Mucosa of stomach (tissue), 1 donor: ENCODE results near the gene FAM89A.
"Not testable (repeated sequence)": the region's sequence is repeated elsewhere in the genome, so short reads cannot be mapped to it uniquely, and the experiment has no call there.

Source experiments
- H3K27me3 ChIP-seq: one replicate; pipeline ENCODE4 v1.7.0; 2013; ENCODE audit warnings: mild to moderate bottlenecking, low read length; ENCODE audit not compliant: control insufficient read depth, insufficient read depth
- H3K36me3 ChIP-seq: one replicate; pipeline ENCODE4 v1.7.0; 2013; ENCODE audit warnings: low read length; ENCODE audit not compliant: control insufficient read depth, insufficient read depth
- H3K4me1 ChIP-seq: one replicate; pipeline ENCODE4 v1.7.0; 2013; ENCODE audit warnings: mild to moderate bottlenecking, low read length; ENCODE audit not compliant: control insufficient read depth, insufficient read depth
- H3K4me3 ChIP-seq: one replicate; pipeline ENCODE4 v1.7.0; 2013; ENCODE audit warnings: low read length
- H3K9ac ChIP-seq: one replicate; pipeline ENCODE4 v1.7.0; 2013; ENCODE audit warnings: mild to moderate bottlenecking, low read length, moderate library complexity
- H3K9me3 ChIP-seq: one replicate; pipeline ENCODE4 v1.7.0; 2013; ENCODE audit warnings: mild to moderate bottlenecking, low read length, moderate library complexity; ENCODE audit not compliant: control insufficient read depth
- donor health status: Pancreatic carcinoma.

Gene FAM89A

GRCh38 chr1:231052777-231053176 is 12.7 kb upstream of the FAM89A start:
- Histone ChIP-seq H3K27me3 (no peaks in the 10 kb centered on the region), H3K9ac (no peak overlapping the region), H3K4me1 (peaks cover 14% of the 10 kb centered on the region), H3K4me3 (no peak overlapping the region), H3K9me3 (no peaks in the 10 kb centered on the region), H3K36me3 (no peaks in the 10 kb centered on the region)

GRCh38 chr1:231050932-231051331 is 10.9 kb upstream of the FAM89A start:
- not testable (repeated sequence) for H3K27me3 ChIP-seq, H3K9me3 ChIP-seq, H3K9ac ChIP-seq, H3K36me3 ChIP-seq, H3K4me3 ChIP-seq
- H3K4me1 ChIP-seq = peaks cover 14% of the 10 kb centered on the region

DNA sequence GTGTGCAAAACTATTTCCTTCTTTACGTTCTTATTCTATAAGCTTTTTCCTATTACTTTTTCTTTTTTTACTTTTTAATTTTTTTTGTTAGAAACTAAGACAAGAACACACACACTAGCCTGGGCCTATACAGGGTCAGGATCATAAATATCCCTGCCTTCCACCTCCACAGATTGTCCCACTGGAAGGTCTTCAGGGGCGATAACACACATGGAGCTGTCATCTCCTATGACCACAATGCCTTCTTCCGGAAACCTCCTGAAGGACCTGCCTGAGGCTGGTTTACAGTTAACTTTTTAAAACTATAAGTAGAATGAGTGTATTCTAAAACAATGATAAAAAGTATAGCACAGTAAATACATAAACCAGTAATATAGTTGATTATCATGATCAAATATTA is 10.3 kb upstream of the FAM89A start:
- no peaks in the 10 kb centered on the region for H3K9me3 ChIP-seq
- H3K4me3 ChIP-seq = no peak overlapping the region
- no peaks in the 10 kb centered on the region for H3K36me3 ChIP-seq
- H3K4me1 ChIP-seq = peaks cover 14% of the 10 kb centered on the region
- H3K27me3 ChIP-seq = peaks cover 13% of the 10 kb centered on the region
- H3K9ac ChIP-seq = no peak overlapping the region

- peaks cover 14% of the 10 kb centered on the region for H3K27me3 ChIP-seq
- peaks cover 14% of the 10 kb centered on the region for H3K4me1 ChIP-seq
- H3K9me3 ChIP-seq = no peaks in the 10 kb centered on the region
- no peak overlapping the region for H3K4me3 ChIP-seq
- H3K9ac ChIP-seq = no peak overlapping the region
- H3K36me3 ChIP-seq = no peaks in the 10 kb centered on the region
These were observed 9.3 kb upstream of the FAM89A start for GRCh38 chr1:231049121-231049979.

- H3K4me1 ChIP-seq = peaks cover 14% of the 10 kb centered on the region
- H3K9ac ChIP-seq, H3K4me3 ChIP-seq, H3K36me3 ChIP-seq, H3K9me3 ChIP-seq: not testable (repeated sequence)
- H3K27me3 ChIP-seq = peaks cover 14% of the 10 kb centered on the region
These were observed 8.4 kb upstream of the FAM89A start for GRCh38 chr1:231048419-231048818.

DNA sequence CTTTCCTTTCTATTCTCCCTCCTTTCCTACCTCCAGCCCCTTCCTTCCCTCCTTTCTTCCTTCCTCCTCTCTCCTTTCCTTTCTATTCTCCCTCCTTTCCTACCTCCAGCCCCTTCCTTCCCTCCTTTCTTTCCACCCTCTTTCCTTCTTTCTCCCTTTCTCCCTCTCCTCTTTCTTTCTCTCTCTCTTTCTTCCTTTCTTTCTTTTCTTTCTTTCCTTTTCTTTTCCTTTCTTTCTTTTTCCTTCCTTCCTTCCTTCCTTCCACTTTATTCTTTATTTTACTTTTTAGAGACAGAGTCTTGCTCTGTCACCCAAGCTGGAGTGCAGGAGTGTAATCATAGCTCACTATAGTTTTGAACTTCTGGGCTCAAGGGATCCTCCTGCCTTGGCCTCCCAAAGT is 7.5 kb upstream of the FAM89A start:
- peaks cover 14% of the 10 kb centered on the region for H3K27me3 ChIP-seq
- not testable (repeated sequence) for H3K9me3 ChIP-seq, H3K36me3 ChIP-seq, H3K4me1 ChIP-seq, H3K4me3 ChIP-seq, H3K9ac ChIP-seq

GRCh38 chr1:231046730-231047395 is 6.8 kb upstream of the FAM89A start:
- H3K9ac ChIP-seq = no peak overlapping the region
- no peaks in the 10 kb centered on the region for H3K36me3 ChIP-seq
- peaks cover 7% of the 10 kb centered on the region for H3K4me1 ChIP-seq
- no peaks in the 10 kb centered on the region for H3K9me3 ChIP-seq
- H3K27me3 ChIP-seq = peaks cover 14% of the 10 kb centered on the region
- H3K4me3 ChIP-seq = no peak overlapping the region

DNA sequence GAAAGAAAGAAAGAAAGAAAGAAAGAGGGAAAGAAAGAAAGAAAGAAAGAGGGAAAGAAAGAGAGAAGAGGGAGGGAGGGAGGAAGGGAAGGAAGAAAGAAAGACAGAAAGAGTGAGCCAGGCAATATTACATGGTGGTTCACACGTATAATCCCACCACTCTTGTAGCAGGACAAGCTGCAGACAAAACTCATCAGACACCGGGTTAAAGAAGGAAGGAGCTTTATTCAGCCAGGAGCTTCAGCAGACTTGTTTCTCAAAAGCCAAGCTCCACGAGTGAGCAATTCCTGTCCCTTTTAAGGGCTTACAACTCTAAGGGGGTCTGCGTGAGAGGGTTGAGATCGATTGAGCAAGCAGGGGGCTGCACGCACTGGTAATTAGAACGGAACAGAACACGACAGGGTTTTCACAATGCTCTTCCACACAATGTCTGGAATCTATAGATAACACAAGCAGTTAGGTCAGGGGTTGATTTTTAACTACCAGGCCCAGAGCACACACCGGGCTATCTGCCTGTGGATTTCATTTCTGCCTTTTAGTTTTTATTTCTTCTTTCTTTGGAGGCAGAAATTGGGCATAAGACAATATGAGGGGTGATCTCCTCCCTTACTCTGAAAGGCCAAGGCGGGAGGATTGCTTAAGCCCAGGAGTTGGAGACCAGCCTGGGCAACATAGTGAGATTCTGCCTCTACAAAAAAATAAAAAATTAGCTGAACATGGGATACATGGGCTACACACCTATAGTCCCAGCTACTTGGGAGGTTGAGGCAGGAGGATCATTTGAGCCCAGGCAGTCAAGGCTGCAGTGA is 6.1 kb upstream of the FAM89A start:
- H3K9me3 ChIP-seq, H3K9ac ChIP-seq, H3K4me1 ChIP-seq, H3K36me3 ChIP-seq, H3K4me3 ChIP-seq: not testable (repeated sequence)
- H3K27me3 ChIP-seq = peaks cover 14% of the 10 kb centered on the region

DNA sequence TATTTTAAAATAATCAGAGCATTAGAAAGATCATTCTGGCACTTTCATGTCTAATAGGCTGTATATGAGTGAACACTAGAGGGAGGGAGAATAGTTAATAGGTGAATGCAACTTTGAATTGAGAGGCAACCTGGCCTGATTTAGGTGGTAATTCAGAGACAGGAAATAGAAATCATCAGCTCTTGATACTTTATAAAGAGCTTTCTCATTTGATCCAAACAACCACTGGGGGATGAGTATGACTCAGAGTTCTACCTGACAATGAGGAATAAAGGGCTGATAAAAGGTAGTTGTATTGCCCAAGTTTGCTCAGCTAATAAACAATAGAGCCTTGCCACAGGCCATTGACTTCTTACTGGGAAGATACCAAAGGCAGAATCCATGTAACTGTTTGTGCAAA is 5.2 kb upstream of the FAM89A start:
- Histone ChIP-seq H3K4me1 (peaks cover 18% of the 10 kb centered on the region), H3K27me3 (peaks cover 23% of the 10 kb centered on the region), H3K9ac (no peak overlapping the region), H3K9me3 (no peaks in the 10 kb centered on the region), H3K36me3 (no peaks in the 10 kb centered on the region), H3K4me3 (no peak overlapping the region)

GRCh38 chr1:231044588-231044987 is 4.5 kb upstream of the FAM89A start:
- Histone ChIP-seq H3K4me1 (peaks cover 18% of the 10 kb centered on the region), H3K27me3 (peaks cover 23% of the 10 kb centered on the region), H3K36me3 (no peaks in the 10 kb centered on the region), H3K4me3 (no peak overlapping the region), H3K9ac (no peak overlapping the region), H3K9me3 (no peaks in the 10 kb centered on the region)

DNA sequence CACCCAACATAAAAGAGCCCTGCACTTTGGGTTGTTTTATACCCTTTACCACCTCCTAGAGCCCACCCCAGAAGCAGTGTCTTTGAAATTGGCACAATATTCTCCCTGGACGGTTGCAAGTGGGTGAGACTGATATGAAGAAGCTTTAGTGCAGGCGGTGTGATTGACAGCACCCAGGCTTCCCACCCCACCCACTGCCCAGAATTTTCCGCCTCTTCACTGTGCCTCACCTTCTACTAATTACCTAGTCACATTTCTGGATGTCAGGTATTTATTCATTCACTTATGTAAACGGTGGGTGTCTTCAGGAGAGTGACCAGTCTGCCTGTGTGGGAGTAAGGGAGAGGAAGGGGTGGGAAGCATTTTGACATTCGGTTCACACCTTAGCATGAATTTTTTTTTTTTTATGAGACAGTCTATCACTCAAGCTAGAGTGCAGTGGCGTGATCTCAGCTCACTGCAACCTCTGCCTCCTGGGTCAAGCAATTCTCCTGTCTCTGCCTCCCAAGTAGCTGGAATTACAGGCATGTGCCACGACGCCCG is 1.7 kb upstream of the FAM89A start:
- no peak overlapping the region for H3K4me3 ChIP-seq
- H3K9me3 ChIP-seq = no peaks in the 10 kb centered on the region
- peaks cover 17% of the 10 kb centered on the region for H3K4me1 ChIP-seq
- H3K36me3 ChIP-seq = no peaks in the 10 kb centered on the region
- peaks cover 40% of the 10 kb centered on the region for H3K27me3 ChIP-seq
- no peak overlapping the region for H3K9ac ChIP-seq
